Keratinocyte (primary cell): ENCODE results near the gene SUPT5H. TPM values are rescaled to one million over a fixed set of nuclear protein-coding genes. Genes with fewer than 3 reads are reported as not detected.

Experiments used
- DNase-seq: peaks from one replicate; pipeline ENCODE4 v3.0.0-alpha.2; 2011; ENCODE audit warnings: low read depth, missing footprints, low spot score
- FAIRE-seq: peaks from 2 replicates; lab custom pipeline; 2011; peaks lifted over from hg19 to GRCh38; lab: Jason Lieb, UNC
- H2AFZ ChIP-seq: 2 replicates; pipeline ENCODE4 v1.6.0; 2012; ENCODE audit warnings: low read length, control low read depth, inconsistent platforms; ENCODE audit not compliant: control insufficient read depth
- H3K27ac ChIP-seq: 2 replicates; pipeline ENCODE4 v1.5.1; 2011; ENCODE audit warnings: low read length; ENCODE audit not compliant: control insufficient read depth, insufficient read depth
- H3K27me3 ChIP-seq: 3 replicates; pipeline ENCODE4 v1.6.0; 2011; ENCODE audit warnings: low read length; ENCODE audit not compliant: control insufficient read depth, insufficient read depth; ENCODE audit errors: extremely low read depth
- H3K36me3 ChIP-seq, 2 experiments: 2 replicates in 1 of 2; 3 replicates in 1 of 2; pipeline ENCODE4 v1.5.1; 2011; ENCODE audit warnings: low read length in 2 of 2, mild to moderate bottlenecking in 1 of 2; ENCODE audit not compliant: control insufficient read depth in 2 of 2, insufficient read depth in 2 of 2; ENCODE audit errors: extremely low read depth in 1 of 2
- H3K4me1 ChIP-seq: 3 replicates; pipeline ENCODE4 v1.5.1; 2011; ENCODE audit warnings: low read length; ENCODE audit not compliant: control insufficient read depth, insufficient read depth; ENCODE audit errors: extremely low read depth
- H3K4me2 ChIP-seq: 3 replicates; pipeline ENCODE4 v1.6.0; 2011; ENCODE audit warnings: low read depth, low read length; ENCODE audit not compliant: control insufficient read depth, insufficient read depth; ENCODE audit errors: extremely low read depth
- H3K4me3 ChIP-seq, 3 experiments: fragments of 200-600 bp in 1 of 3; sonication (generic) in 1 of 3; 2 replicates in 2 of 3; 3 replicates in 1 of 3; pipeline ENCODE4 v1.5.1; 2011 to 2016; ENCODE audit warnings: low read length in 3 of 3, mild to moderate bottlenecking in 3 of 3, control low read depth in 2 of 3, inconsistent platforms in 1 of 3, low read depth in 1 of 3, mixed read lengths in 1 of 3, mixed run types in 1 of 3, moderate library complexity in 1 of 3; ENCODE audit not compliant: control insufficient read depth in 2 of 3, insufficient read depth in 2 of 3; ENCODE audit errors: extremely low read depth in 1 of 3
- H3K79me2 ChIP-seq: 2 replicates; pipeline ENCODE4 v1.6.0; 2012; ENCODE audit warnings: low read length; ENCODE audit not compliant: control insufficient read depth, insufficient read depth
- H3K9ac ChIP-seq: 3 replicates; pipeline ENCODE4 v1.6.0; 2011; ENCODE audit warnings: low read length; ENCODE audit not compliant: control insufficient read depth, insufficient read depth; ENCODE audit errors: extremely low read depth
- H3K9me1 ChIP-seq: 3 replicates; pipeline ENCODE4 v1.6.0; 2011; ENCODE audit warnings: low read length; ENCODE audit not compliant: control insufficient read depth, insufficient read depth; ENCODE audit errors: extremely low read depth
- H3K9me3 ChIP-seq: 2 replicates; pipeline ENCODE4 v1.5.1; 2012; ENCODE audit warnings: low read depth, low read length; ENCODE audit not compliant: control insufficient read depth
- H4K20me1 ChIP-seq: 3 replicates; pipeline ENCODE4 v1.6.0; 2011; ENCODE audit warnings: low read length; ENCODE audit not compliant: control insufficient read depth, insufficient read depth; ENCODE audit errors: extremely low read depth
- CTCF ChIP-seq, 3 experiments: IDR thresholded peaks in 1 of 3; conservative IDR thresholded peaks in 1 of 3; optimal IDR thresholded peaks in 1 of 3; 2 replicates in 2 of 3; 3 replicates in 1 of 3; pipeline versions ENCODE3 to v1.5.1; 2011; ENCODE audit warnings: low read length in 3 of 3, mild to moderate bottlenecking in 3 of 3, moderate library complexity in 2 of 3, control low read depth in 1 of 3, inconsistent platforms in 1 of 3; ENCODE audit not compliant: insufficient read depth in 2 of 3; ENCODE audit errors: extremely low read depth in 1 of 3
- EZH2 ChIP-seq: IDR thresholded peaks from one replicate; pipeline ENCODE4 v1.6.1; 2012; ENCODE audit warnings: inconsistent platforms, mild to moderate bottlenecking, low read length, moderate library complexity
- dilution Hi-C: fragments of 300-500 bp; cut with MboI; formaldehyde crosslinking; loops from one replicate; pipeline ENCODE4 v1.7.0; 2020; ENCODE audit warnings: low sequenced_read_pairs; ENCODE audit not compliant: extremely low pct_ligation_motif_present
- polyA plus RNA-seq, 5 experiments: library from polyadenylated mRNA; depleted of rRNA in 3 of 5; stranded (reverse) in 3 of 5; stranded (forward) in 1 of 5; unstranded in 1 of 5; fragments of >200 nt; gene quantifications; 1 replicate in 1 of 5; 2 replicates in 3 of 5; 3 replicates in 1 of 5; pipeline versions ENCODE4 v1.2.1 to v1.2.3, GENCODE V29; 2011 to 2012; ENCODE audit warnings: missing spikeins in 2 of 5, low read depth in 1 of 5, low replicate concordance in 1 of 5

SUPT5H gene
- polyA plus RNA-seq, 1 donor (not counting 4 experiments of a cell fraction or from before 2014, with no cell fraction given): 63.2 TPM

- H3K27ac ChIP-seq: no peak overlapping the region
- H3K4me3 ChIP-seq: no peak overlapping the region
- dilution Hi-C loops: no loop called here
- TF ChIP-seq EZH2 (no peak), CTCF (optimal IDR thresholded peaks at IDR 0.05 in 1 of 3, IDR thresholded peaks at IDR 0.05 in 1 of 3, conservative IDR thresholded peaks at IDR 0.05 in 1 of 3; ENCODE audit: extremely low read depth in 1 of 3, insufficient read depth in 2 of 3, low read length in 3 of 3) (no peak)
- DNase-seq: no peak
- H3K9me3 ChIP-seq: no peaks in the 10 kb centered on the region
- H2AFZ ChIP-seq: no peak overlapping the region
- H3K9ac ChIP-seq: no peak overlapping the region
- H4K20me1 ChIP-seq: no peaks in the 10 kb centered on the region
- FAIRE-seq: no peak
- H3K9me1 ChIP-seq: no peaks in the 10 kb centered on the region
- peaks cover 65 to 80% of the 10 kb centered on the region in 2 experiments for H3K36me3 ChIP-seq
- no peak overlapping the region for H3K4me2 ChIP-seq
- peaks cover 2% of the 10 kb centered on the region for H3K79me2 ChIP-seq
- H3K4me1 ChIP-seq: no peaks in the 10 kb centered on the region
- H3K27me3 ChIP-seq: no peaks in the 10 kb centered on the region
These were observed 24.2 kb downstream of the SUPT5H start for GRCh38 chr19:39469567-39469966.

GRCh38 chr19:39470724-39471339, 25.4 kb downstream of the SUPT5H start:
- no peak overlapping the region for H3K27ac ChIP-seq
- no peaks in the 10 kb centered on the region for H3K79me2 ChIP-seq
- no peak overlapping the region for H3K4me2 ChIP-seq
- no peaks in the 10 kb centered on the region for H3K9me3 ChIP-seq
- dilution Hi-C loops: no loop called here
- no peaks in the 10 kb centered on the region for H3K4me1 ChIP-seq
- no peaks in the 10 kb centered on the region for H3K9me1 ChIP-seq
- no peak for DNase-seq
- H3K27me3 ChIP-seq: no peaks in the 10 kb centered on the region
- TF ChIP-seq EZH2: no peak
- TF ChIP-seq CTCF (optimal IDR thresholded peaks at IDR 0.05 in 1 of 3, IDR thresholded peaks at IDR 0.05 in 1 of 3, conservative IDR thresholded peaks at IDR 0.05 in 1 of 3; ENCODE audit: extremely low read depth in 1 of 3, insufficient read depth in 2 of 3, low read length in 3 of 3): no peak
- H2AFZ ChIP-seq: no peak overlapping the region
- H3K4me3 ChIP-seq: no peak overlapping the region
- peaks cover 63 to 80% of the 10 kb centered on the region in 2 experiments for H3K36me3 ChIP-seq
- no peak overlapping the region for H3K9ac ChIP-seq
- H4K20me1 ChIP-seq: no peaks in the 10 kb centered on the region
- no peak for FAIRE-seq
